GM12864 (cell line): ENCODE measurements around the gene EWSR1.
"Not testable (repeated sequence)": the region's sequence is repeated elsewhere in the genome, so short reads cannot be mapped to it uniquely, and the experiment has no call there.

ENCODE experiments used
- DNase-seq: peaks from one replicate; pipeline ENCODE4 v3.0.0-alpha.2; 2011; ENCODE audit warnings: low read depth
- H3K4me3 ChIP-seq: 2 replicates; pipeline ENCODE4 v1.5.1; 2011; ENCODE audit warnings: mild to moderate bottlenecking, low read depth, low read length, control low read depth
- TF ChIP-seq, protein P1 (sequence below): IDR thresholded peaks from 2 replicates; pipeline ENCODE4 v1.5.1; 2011; ENCODE audit warnings: low read depth, mild to moderate bottlenecking, moderate library complexity, low read length, control low read depth, inconsistent platforms; ENCODE audit errors: missing control alignments

The EWSR1 gene

GRCh38 chr22:29243874-29244446, 24.1 kb upstream of the EWSR1 start:
- TF ChIP-seq, protein P1, sequence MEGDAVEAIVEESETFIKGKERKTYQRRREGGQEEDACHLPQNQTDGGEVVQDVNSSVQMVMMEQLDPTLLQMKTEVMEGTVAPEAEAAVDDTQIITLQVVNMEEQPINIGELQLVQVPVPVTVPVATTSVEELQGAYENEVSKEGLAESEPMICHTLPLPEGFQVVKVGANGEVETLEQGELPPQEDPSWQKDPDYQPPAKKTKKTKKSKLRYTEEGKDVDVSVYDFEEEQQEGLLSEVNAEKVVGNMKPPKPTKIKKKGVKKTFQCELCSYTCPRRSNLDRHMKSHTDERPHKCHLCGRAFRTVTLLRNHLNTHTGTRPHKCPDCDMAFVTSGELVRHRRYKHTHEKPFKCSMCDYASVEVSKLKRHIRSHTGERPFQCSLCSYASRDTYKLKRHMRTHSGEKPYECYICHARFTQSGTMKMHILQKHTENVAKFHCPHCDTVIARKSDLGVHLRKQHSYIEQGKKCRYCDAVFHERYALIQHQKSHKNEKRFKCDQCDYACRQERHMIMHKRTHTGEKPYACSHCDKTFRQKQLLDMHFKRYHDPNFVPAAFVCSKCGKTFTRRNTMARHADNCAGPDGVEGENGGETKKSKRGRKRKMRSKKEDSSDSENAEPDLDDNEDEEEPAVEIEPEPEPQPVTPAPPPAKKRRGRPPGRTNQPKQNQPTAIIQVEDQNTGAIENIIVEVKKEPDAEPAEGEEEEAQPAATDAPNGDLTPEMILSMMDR, result no peak
- no peak for DNase-seq
- H3K4me3 ChIP-seq, result no peak overlapping the region

- H3K4me3 ChIP-seq, result no peak overlapping the region
- TF ChIP-seq, protein P1, result no peak
- no peak for DNase-seq
Measured at GRCh38 chr22:29244785-29245625, 23.1 kb upstream of the EWSR1 start.

DNA sequence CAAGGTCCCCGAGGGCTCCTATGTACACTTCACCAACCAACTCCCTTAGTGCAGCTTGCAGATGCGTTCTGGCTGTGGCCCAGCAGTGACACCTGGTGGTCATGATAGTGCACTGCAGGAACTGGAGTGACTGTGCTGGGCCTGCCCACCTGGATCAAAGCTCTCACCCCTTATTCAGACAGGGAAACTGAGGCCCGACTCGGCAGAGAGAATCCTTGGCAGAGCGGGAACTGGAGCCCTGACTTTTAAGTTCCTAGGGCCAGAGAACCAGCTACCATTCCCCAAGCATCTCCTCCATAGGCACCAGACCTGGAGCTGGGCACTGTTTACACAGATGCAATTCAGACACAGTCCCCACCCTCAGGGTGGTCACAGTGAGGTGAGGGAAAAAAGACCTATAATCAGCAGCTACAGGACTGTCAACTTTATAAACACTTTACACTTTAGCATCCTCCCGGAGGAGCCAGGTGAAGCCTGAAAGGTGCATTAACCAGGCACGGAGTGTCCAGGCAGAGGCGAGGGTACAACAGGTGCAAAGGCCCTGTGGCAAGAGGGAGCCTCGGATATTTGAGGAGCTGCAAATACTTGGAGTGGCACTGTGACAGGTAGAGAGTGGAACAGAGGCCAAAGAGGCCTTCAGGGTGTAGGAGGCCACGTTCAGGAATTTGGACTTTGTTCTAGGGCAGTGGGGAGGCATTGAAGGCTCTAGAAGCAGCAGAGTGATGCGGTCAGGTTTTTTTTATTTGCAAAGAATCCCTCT, 22.3 kb upstream of the EWSR1 start:
- H3K4me3 ChIP-seq, result no peak overlapping the region
- TF ChIP-seq, protein P1, result peak; percentile 99
- DNase-seq, result no peak

DNA sequence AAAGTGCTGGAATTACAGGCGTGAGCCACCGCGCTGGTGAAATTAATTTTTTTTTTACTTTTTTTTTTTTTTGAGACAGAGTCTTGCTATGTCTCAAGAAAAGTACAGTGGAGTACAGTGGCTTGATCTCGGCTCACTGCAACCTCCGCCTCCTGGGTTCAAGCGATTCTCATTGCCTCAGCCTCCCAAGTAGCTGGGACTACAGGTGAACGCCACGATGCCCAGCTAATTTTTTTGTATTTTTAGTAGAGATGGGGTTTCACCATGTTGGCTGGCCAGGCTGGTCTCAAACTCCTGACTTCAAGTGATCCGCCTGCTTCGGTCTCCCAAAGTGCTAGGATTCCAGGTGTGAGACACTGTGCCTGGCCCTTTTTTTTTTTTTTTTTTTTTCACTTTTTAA, 20.2 kb upstream of the EWSR1 start:
- H3K4me3 ChIP-seq, DNase-seq: not testable (repeated sequence)

DNA sequence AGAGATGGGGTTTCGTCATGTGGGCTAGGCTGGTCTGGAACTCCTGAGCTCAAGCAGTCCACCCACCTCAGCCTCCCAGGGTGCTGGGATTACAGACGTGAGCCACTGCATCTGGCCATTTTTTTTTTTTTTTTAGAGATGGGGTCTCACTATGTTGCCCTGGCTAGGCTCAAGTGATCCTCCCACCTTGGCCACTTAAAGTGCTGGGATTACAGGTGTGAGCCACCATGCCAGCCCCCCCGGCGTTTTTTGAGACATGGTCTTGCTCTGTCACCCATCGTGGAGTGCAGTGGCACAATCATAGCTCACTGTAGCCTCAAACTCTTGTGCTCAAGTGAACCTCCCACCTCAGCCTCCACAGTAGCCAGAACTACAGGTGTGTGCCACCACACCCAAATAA, 16.8 kb upstream of the EWSR1 start:
- H3K4me3 ChIP-seq, result no peak overlapping the region
- TF ChIP-seq, protein P1, result no peak
- no peak for DNase-seq

GRCh38 chr22:29251981-29252911, 15.8 kb upstream of the EWSR1 start:
- TF ChIP-seq, protein P1, result no peak
- DNase-seq, result no peak
- H3K4me3 ChIP-seq, result no peak overlapping the region
